ENCODE results near the gene BLACAT1. TPM values are rescaled to one million over a fixed set of nuclear protein-coding genes. Genes with fewer than 3 reads are reported as not detected.
A peak's percentile ranks its signal among the peaks of the same experiment; 100 is the strongest.

Gene BLACAT1
- not detected for total RNA-seq

DNA sequence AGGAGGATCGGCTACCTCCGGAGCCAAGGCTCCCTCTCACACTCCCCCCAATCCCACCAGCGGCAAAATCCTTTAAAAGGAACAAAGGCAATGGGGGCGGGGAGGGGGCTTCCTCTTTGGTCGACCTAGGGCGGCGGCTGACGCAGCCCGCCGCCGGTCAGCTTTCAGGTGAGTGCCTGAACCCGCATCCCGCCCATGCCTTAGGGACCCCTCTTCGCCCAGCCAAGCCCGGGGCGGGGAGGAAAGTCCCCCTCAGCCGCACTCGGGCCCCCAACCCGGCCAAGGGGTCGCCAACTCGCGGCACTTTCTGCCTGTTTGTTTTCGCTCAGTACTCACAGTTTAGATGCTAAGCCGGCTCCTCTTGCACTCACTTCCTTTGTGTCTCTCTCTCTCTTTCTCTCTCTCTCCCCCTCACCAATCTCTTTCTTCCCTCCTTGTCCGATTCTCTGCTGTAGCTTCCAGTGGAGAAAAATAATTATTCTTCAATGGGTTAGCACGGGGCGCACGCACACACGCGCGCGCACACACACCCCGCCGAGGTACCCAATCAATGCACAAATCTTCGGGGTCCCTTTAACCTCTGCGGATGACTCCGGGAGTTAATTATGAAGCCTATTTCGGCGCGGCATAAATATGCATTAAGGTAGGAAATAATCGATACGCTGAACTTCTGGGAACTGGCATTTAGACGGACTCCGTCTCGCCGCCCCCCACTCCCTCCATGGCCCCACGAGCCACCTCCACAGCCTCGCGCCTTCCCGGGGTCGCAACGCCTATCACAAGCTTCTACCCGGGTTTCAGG is at the start of gene BLACAT1:
Gene BLACAT1 (minus strand): TSS at position 465 of the 802 bp plus-strand sequence.
- Histone ChIP-seq H3K27me3 (peaks cover 96% of the 10 kb centered on the region), H3K9me3 (no peaks in the 10 kb centered on the region), H3K4me1 (peaks cover 0 to 25% (median 18%) of the 10 kb centered on the region in 3 donors), H3K27ac (no peak within 1 kb of the TSS), H3K4me3 (peak within 1 kb of the TSS in 1 of 2 donors; percentile 36), H3K36me3 (no peaks in the 10 kb centered on the region)
- no peak for ATAC-seq
- TF ChIP-seq CTCF (IDR thresholded peaks at IDR 0.05) (no peak), POLR2AphosphoS5 (IDR thresholded peaks at IDR 0.05) (no peak), EP300 (IDR thresholded peaks at IDR 0.05) (no peak), POLR2A (IDR thresholded peaks at IDR 0.05) (no peak)
- WGBS, 2 donors (ENCODE audit: low coverage in 1 of 2): 1% methylated on average over 17 to 26 of the region's 53 CpGs

GRCh38 chr1:205505076-205505729 is 49.4 kb upstream of the BLACAT1 start:
- H3K36me3 ChIP-seq: no peaks in the 10 kb centered on the region
- WGBS, 2 donors (ENCODE audit: low coverage in 1 of 2): 0 to 27% methylated on average over 5 to 6 of the region's 18 CpGs
- peak overlapping the region; percentile 40 to 69 for H3K4me3 ChIP-seq
- no peaks in the 10 kb centered on the region for H3K9me3 ChIP-seq
- ATAC-seq: peak; percentile 10
- H3K4me1 ChIP-seq: peaks cover 0 to 34% (median 13%) of the 10 kb centered on the region in 3 donors
- TF ChIP-seq POLR2A (IDR thresholded peaks at IDR 0.05): no peak
- TF ChIP-seq POLR2AphosphoS5 (IDR thresholded peaks at IDR 0.05): no peak
- no peak for TF ChIP-seq EP300 (IDR thresholded peaks at IDR 0.05)
- no peak for TF ChIP-seq CTCF (IDR thresholded peaks at IDR 0.05)
- no peaks in the 10 kb centered on the region for H3K27me3 ChIP-seq
- peak overlapping the region in 3 of 4 donors; percentile 66 to 81 (median 69) for H3K27ac ChIP-seq

DNA sequence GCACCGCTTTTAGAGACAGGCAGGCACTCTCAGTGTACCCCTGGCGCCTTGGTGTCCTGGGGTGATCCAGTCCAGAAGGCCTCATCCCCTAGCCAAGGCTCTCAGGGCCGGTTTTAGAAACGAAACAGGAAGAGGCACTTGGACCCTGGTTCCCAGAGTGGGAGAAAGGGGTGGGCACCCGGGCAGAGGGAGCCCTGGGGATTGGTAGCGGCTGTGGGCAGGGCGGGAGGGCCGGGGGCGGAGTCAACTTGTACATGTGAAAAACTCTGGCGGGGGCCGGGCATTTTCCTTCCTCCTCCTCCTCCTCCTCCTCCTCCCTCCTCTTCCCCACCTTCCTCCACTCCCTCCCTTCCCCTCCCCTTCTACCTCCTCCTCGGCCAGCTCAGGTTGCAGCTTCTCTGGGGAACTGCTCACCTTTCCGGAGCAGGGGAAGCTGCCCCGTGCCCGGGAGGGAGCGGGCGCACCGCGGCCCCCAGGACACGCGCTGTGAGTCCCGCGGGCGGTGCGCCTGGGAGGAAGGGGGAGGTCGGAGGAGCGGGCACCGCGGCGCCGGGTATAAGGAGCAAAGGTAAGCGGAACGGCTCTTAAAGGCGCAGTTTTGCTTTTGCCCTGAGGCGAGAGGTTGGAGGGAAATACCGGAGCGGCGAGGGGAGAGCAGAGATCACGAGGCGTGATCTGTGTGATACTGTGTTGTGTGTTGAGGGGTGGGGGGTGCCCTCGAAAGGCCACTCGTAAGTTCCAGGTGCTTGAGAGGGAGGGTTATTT is 48.6 kb upstream of the BLACAT1 start, which contains the start of gene CDK18:
Gene CDK18 (plus strand): TSS at position 359 of the 765 bp plus-strand sequence. CDS start 18,499 bp downstream, outside the sequence.
- TF ChIP-seq POLR2A (IDR thresholded peaks at IDR 0.05) (no peak), POLR2AphosphoS5 (IDR thresholded peaks at IDR 0.05) (no peak), CTCF (IDR thresholded peaks at IDR 0.05) (no peak), EP300 (IDR thresholded peaks at IDR 0.05) (no peak)
- H3K9me3 ChIP-seq: no peaks in the 10 kb centered on the region
- peak; percentile 79 for ATAC-seq
- H3K27ac ChIP-seq: peak within 1 kb of the TSS in 3 of 4 donors; percentile 66 to 81 (median 69)
- peaks cover 0 to 34% (median 13%) of the 10 kb centered on the region in 3 donors for H3K4me1 ChIP-seq
- no peaks in the 10 kb centered on the region for H3K36me3 ChIP-seq
- H3K4me3 ChIP-seq: peak within 1 kb of the TSS; percentile 40 to 69
- 0% methylated on average over 5 to 18 of the region's 42 CpGs for WGBS, 2 donors (ENCODE audit: low coverage in 1 of 2)
- no peaks in the 10 kb centered on the region for H3K27me3 ChIP-seq

DNA sequence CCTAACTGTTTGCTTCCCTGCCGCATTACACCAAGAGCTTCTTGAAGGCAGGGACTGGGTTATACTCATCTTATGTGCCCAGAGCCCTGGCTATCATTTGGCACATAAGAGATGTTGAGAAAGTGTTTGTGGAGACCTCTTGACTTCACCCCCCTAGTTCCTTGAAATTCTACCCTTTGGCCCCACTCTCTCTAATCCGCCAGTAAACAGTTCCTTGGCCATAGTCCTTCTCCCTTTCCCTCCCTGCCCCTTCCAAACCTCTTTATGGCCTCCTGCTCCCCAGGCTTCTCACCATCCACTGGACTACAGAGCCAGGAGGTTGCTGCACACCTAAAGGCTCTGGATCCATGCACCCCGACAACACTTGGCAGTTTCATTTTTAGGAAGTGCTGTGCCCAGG is 47.1 kb upstream of the BLACAT1 start:
- ATAC-seq: no peak
- TF ChIP-seq POLR2A (IDR thresholded peaks at IDR 0.05) (no peak), POLR2AphosphoS5 (IDR thresholded peaks at IDR 0.05) (no peak), CTCF (IDR thresholded peaks at IDR 0.05) (no peak), EP300 (IDR thresholded peaks at IDR 0.05) (no peak)
- H3K9me3 ChIP-seq: no peaks in the 10 kb centered on the region
- H3K36me3 ChIP-seq: no peaks in the 10 kb centered on the region
- peaks cover 0 to 34% (median 13%) of the 10 kb centered on the region in 3 donors for H3K4me1 ChIP-seq
- H3K27me3 ChIP-seq: no peaks in the 10 kb centered on the region
- WGBS, 2 donors (ENCODE audit: low coverage in 1 of 2): 75 to 76% methylated on average over 1 to 3 of the region's 3 CpGs
- H3K27ac ChIP-seq: no peak overlapping the region
- no peak overlapping the region for H3K4me3 ChIP-seq

Data from gastroesophageal sphincter (tissue), 4 donors.